ENCODE data around the gene TSPAN16.
"Not testable (repeated sequence)": the region's sequence is repeated elsewhere in the genome, so short reads cannot be mapped to it uniquely, and the experiment has no call there.

Gene TSPAN16

DNA sequence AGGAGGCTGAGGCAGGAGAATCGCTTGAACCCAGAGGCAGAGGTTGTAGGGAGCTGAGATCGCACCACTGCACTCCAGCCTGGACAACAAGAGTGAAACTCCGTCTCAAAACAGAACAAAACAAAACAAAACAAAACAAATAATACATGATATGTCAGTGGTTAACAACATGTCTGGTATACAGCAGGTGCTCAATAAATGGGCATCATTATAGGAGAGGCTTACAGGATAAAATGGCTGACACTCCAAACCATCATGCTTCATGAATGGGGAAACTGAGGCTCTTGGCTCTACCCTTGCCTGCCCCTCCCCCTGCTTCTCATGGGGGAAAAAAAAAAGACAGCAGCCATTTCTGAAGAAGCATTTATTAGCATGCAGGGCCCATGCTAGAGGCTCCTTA is 46.5 kb downstream of the TSPAN16 start:
- no peak for DNase-seq

GRCh38 chr19:11345122-11345803 is 49.3 kb downstream of the TSPAN16 start:
- DNase-seq: peak in 1 of 51 donors; percentile 6

GRCh38 chr19:11346104-11346940 is 50.4 kb downstream of the TSPAN16 start, which contains the start of the genes CCDC159 and TMEM205:
TSS of gene CCDC159 (plus strand) at chr19:11346519. CDS start at chr19:11346607, 88 bp downstream.
TSS of gene TMEM205 (minus strand) at chr19:11346268. CDS start at chr19:11345619, 649 bp downstream.
- peak; percentile 74 to 99 (median 97) for DNase-seq

DNA sequence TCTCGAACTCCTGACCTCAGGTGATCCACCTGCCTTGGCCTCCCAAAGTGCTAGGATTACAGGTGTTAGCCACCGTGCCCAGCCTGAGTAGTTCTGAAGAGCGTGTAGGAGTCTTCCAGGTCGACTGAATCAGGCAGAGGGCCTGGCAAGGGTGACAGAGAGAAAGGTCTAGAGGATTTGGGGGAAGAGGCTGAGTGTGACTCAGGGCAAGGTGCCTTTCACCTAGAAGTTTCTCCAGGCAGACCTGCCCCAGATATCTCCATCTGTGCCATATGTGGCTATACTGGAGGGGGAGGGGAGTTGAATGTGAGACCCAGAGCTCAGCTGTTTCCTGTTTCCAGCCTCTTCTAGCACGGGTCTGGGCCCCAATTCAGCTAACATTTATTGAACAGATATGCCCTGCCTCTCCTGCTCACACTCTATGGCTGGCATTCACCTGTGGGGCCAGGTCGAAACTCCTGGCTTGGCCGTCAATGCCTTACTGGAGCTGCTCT is 51.6 kb downstream of the TSPAN16 start:
- DNase-seq: no peak

- DNase-seq: no peak
Observed at GRCh38 chr19:11349171-11349570, 53.2 kb downstream of the TSPAN16 start.

GRCh38 chr19:11354102-11354501 is 58.1 kb downstream of the TSPAN16 start:
- not testable (repeated sequence) for DNase-seq

- DNase-seq: peak; percentile 9 to 95 (median 77)
Observed at GRCh38 chr19:11355160-11356073, 59.5 kb downstream of the TSPAN16 start, which contains the start of gene PLPPR2. TSS of gene PLPPR2 (plus strand) at chr19:11355432. CDS start at chr19:11357674, 2,242 bp downstream.

DNA sequence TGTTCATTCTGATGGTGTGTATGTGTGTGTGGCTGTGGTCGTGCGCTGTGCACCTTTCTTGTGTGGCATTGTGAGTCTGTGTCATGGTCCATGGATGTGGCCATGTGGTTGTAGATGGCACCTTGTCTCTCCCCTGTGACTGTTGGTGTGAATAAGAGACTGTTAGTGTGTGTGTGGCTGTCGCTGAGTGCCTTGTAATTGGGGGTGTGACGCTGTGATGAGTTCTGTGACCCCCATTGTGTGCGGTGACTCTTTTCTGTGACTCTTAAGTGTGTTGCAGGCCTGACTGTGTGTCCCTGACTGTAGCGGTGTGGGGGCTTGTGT is 60.1 kb downstream of the TSPAN16 start:
- DNase-seq: peak in 2 of 51 donors; percentile 27 to 59

DNA sequence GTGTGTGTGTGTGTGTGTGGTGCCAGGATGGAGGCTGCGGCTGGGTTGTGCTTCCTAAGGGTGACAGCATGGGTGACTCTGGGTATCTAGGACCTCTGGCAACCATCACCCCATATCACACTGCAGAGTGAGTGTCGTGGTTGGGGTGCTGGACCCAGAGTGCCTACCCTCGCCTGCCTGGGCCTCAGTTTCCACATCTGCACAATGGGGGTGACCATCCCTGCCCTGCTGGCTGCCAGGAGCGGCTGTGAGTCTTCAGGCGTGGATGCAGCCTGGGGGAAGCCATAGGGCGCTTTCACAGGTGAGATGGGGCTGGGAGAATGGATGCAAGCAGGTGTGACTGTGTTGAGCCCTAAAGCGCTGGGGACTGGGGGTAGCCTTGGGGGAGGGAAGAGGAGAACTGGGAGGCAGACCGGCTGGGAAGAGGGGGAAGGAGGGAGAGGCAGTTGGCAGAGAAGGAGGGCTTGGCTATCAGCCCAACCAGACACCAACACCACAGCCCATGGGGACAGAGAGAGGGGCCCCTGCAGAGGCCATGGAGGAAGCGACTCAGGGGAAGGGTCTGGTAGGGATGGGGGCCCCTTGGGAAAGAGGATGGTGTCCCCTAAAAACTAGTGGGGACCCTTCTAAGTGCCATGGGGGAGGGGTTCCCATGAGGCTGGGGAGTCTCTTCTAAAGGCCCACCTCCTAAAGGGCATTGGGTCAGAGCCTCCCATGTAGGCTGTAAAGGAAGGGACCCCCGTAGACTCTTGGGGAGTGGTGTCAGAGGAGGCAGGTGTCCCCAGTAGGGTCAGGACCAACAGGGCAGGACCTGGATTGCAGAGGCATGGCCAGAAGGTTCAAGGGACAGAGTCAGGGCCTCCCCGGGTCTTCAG is 61.0 kb downstream of the TSPAN16 start:
- DNase-seq: no peak

- DNase-seq: no peak
Observed at GRCh38 chr19:11359421-11359820, 63.5 kb downstream of the TSPAN16 start.

DNA sequence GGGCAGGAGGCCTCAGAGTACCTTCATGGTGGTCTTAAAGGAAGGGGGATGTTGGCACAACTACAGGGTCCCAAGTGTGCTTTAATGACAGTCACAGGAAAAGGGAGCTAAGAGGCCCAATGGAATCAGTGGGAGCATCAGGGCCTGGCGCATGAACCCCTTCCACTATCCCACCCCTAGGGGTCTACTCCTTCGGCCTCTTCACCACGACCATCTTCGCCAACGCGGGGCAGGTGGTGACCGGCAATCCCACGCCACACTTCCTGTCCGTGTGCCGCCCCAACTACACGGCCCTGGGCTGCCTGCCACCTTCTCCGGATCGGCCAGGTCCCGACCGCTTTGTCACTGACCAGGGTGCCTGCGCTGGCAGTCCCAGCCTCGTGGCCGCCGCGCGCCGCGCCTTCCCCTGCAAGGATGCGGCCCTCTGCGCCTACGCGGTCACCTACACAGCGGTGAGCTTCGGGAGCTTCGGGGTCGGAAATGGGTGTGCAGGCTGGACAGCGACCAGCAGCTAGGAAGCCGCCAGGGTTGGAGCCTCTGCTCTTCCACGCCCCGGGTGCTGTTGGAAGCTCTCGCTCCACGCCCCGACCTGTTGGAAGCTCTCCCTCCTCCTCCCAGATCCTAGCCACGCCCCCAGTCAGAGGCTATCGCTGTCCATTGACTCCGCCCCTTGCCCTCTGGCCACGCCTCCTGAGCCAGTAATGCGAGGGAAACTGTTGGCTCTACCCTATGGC is 65.2 kb downstream of the TSPAN16 start:
- peak in 2 of 51 donors; percentile 10 to 19 for DNase-seq

DNA sequence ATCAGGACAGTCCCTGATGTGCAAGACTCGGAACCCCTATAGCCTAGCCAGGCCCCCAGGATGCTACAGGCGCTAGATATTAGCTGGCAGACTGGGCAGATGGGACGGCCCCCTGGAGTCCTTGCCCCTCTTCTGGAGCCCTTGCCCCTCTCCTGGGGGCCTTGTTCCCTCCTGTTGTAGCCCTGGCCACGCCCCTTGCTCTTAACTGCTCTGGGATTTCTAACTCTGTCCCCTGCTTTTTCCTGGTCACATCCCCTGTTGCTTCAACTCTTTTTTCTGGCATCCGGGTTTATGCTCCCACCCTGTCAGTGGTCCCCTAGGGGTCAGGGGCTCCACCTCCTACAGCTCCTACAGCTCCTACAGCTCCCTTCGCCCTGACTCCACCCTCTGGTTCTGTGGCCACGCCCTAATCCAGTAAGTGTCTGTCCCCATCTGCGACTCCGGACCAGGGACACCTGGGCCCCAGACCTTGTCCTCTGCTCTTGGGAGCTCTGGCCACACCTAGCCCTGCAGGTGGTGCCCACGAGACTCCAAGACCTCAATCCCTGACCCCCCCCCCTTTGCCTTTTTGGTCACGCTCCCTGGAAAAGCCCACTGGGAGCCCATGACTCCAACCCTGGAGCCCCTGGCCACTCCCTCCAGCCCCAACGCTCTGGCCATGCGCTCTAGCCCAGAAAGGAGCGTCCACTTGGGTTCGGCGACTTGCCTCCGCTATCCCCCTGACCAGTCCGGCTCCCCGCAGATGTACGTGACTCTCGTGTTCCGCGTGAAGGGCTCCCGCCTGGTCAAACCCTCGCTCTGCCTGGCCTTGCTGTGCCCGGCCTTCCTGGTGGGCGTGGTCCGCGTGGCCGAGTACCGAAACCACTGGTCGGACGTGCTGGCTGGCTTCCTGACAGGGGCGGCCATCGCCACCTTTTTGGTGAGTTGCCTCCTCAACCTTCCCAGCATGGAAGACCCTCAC is 66.1 kb downstream of the TSPAN16 start:
- DNase-seq: no peak

DNA sequence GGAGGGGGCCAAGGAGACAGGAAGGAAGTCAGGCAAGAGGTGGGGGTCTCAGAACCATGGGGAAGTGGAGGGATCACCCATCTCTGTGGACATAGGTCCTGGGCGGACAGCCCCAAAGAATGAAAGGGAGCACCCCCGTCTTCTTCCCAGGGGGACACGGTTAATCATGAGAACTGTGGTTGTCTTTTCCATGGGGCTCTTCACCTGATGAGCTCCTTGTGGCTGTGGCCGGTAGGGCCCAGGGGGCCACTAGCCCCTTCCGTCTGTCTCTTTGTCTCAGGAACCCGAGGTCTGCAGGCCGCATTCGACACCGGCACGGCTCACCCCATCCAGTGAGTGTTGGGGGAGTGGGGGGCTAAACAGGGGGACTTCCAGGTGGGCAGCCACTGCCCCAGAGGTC is 67.9 kb downstream of the TSPAN16 start:
- DNase-seq: no peak

GRCh38 chr19:11364296-11364904 is 68.4 kb downstream of the TSPAN16 start:
- no peak for DNase-seq

GRCh38 chr19:11364935-11365334 is 69.0 kb downstream of the TSPAN16 start:
- DNase-seq: peak in 13 of 51 donors; percentile 8 to 65 (median 20)
